ENCODE measurements around the gene TERT.

Gene TERT

GRCh38 chr5:1282131-1282992, 12.5 kb downstream of the TERT start:
- no peak overlapping the region for H3K4me3 ChIP-seq (ENCODE audit: low read depth, low read length)
- no peak for DNase-seq (ENCODE audit: low read depth)
- TF ChIP-seq CTCF (IDR thresholded peaks at IDR 0.05; ENCODE audit: low read depth, low read length, missing control alignments): no peak

- no peak for TF ChIP-seq CTCF (IDR thresholded peaks at IDR 0.05; ENCODE audit: low read depth, low read length, missing control alignments)
- no peak overlapping the region for H3K4me3 ChIP-seq (ENCODE audit: low read depth, low read length)
- no peak for DNase-seq (ENCODE audit: low read depth)
Measured at GRCh38 chr5:1281038-1281882, 13.6 kb downstream of the TERT start.

GRCh38 chr5:1280177-1281037, 14.5 kb downstream of the TERT start:
- DNase-seq (ENCODE audit: low read depth): no peak
- H3K4me3 ChIP-seq (ENCODE audit: low read depth, low read length): no peak overlapping the region
- TF ChIP-seq CTCF (IDR thresholded peaks at IDR 0.05; ENCODE audit: low read depth, low read length, missing control alignments): no peak

GRCh38 chr5:1279443-1280151, 15.3 kb downstream of the TERT start:
- H3K4me3 ChIP-seq (ENCODE audit: low read depth, low read length): no peak overlapping the region
- no peak for DNase-seq (ENCODE audit: low read depth)
- TF ChIP-seq CTCF (IDR thresholded peaks at IDR 0.05; ENCODE audit: low read depth, low read length, missing control alignments): no peak

- no peak for TF ChIP-seq CTCF (IDR thresholded peaks at IDR 0.05; ENCODE audit: low read depth, low read length, missing control alignments)
- DNase-seq (ENCODE audit: low read depth): no peak
- no peak overlapping the region for H3K4me3 ChIP-seq (ENCODE audit: low read depth, low read length)
Measured at GRCh38 chr5:1278656-1279442, 16.0 kb downstream of the TERT start.

All from GM12864 (cell line).